ENCODE data around the gene ATP6V0A4. TPM values are rescaled to one million over a fixed set of nuclear protein-coding genes. Genes with fewer than 3 reads are reported as not detected.

ATP6V0A4 gene
- total RNA-seq, 1 donor from 2014 or later = not detected

DNA sequence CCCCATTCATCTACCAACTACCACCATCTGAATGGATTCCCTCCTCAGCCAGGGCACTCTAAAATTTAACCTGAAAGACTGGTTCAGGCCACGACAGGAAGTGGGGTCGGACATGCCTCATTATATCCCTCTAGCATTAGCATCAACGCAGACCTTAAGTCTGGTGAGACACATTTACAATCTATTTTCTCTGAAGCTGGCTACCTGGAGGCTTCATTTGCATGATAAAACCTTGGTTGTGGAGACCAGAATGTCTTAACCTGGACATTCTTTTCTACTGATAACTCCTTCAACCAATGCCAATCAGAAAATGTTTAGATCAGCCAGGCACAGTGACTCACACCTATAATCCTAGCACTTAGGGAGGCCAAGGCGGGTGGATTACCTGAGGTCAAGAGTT is 139.1 kb downstream of the ATP6V0A4 start:
- Histone ChIP-seq H3K4me3 (no peak overlapping the region), H3K27me3 (ENCODE audit: low read depth) (peaks cover 46% of the 10 kb centered on the region), H3K36me3 (no peaks in the 10 kb centered on the region), H3K9me3 (replicated peaks) (peaks cover 14% of the 10 kb centered on the region), H3K4me1 (no peaks in the 10 kb centered on the region), H3K27ac (replicated peaks) (no peak overlapping the region)
- intact Hi-C loops (cut with micrococcal nuclease) = no loop called here
- TF ChIP-seq, protein P1, sequence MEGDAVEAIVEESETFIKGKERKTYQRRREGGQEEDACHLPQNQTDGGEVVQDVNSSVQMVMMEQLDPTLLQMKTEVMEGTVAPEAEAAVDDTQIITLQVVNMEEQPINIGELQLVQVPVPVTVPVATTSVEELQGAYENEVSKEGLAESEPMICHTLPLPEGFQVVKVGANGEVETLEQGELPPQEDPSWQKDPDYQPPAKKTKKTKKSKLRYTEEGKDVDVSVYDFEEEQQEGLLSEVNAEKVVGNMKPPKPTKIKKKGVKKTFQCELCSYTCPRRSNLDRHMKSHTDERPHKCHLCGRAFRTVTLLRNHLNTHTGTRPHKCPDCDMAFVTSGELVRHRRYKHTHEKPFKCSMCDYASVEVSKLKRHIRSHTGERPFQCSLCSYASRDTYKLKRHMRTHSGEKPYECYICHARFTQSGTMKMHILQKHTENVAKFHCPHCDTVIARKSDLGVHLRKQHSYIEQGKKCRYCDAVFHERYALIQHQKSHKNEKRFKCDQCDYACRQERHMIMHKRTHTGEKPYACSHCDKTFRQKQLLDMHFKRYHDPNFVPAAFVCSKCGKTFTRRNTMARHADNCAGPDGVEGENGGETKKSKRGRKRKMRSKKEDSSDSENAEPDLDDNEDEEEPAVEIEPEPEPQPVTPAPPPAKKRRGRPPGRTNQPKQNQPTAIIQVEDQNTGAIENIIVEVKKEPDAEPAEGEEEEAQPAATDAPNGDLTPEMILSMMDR (IDR thresholded peaks at IDR 0.05; ENCODE audit: borderline replicate concordance) = no peak
- DNase-seq = no peak

DNA sequence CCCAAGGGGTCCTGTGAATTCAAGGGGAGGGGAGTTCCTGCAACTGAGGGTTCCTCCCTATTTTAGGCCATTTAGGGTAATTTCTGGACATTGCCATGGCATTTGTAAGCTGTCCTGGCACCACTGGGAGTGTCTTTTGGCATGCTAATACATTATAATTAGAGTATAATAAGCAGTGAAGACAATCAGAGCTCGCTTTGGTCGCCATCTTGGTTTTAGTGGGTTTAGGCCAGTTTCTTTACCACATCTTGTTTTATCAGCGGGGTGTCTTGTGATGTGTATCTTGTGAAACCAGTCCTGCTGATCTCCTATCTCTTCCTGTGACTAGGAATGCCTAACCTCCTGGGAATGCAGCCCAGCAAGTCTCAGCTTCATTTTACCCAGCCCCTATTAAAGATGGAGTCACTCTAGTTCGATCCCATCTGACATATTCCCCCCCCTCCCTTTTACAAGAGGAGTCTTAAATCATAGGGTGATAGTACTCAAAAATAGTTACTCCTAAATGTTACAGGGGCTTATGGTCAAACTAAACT is 140.1 kb downstream of the ATP6V0A4 start:
- Histone ChIP-seq H3K9me3 (replicated peaks) (peaks cover 22% of the 10 kb centered on the region), H3K27ac (replicated peaks) (no peak overlapping the region), H3K27me3 (ENCODE audit: low read depth) (peaks cover 37% of the 10 kb centered on the region), H3K36me3 (no peaks in the 10 kb centered on the region), H3K4me1 (no peaks in the 10 kb centered on the region), H3K4me3 (no peak overlapping the region)
- TF ChIP-seq, protein P1 (IDR thresholded peaks at IDR 0.05; ENCODE audit: borderline replicate concordance) = no peak
- intact Hi-C loops (cut with micrococcal nuclease) = no loop called here
- no peak for DNase-seq

DNA sequence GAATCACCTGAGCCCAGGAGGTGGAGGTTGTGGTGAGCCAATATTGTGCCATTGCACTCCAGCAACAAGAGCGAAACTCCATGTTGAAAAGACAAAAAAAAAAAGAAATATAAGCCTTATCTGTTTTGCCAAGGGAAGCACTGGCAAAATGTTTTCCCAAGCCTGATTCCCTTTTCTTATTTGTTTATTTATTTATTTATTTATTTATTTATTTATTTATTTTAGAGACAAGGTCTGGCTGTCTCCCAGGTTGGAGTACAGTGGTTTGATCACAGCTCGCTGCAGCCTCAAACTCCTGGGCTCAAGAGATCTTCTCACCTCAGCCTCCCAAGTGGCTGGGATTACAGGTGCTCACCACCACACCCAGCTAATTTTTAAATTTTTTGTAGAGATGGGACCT is 141.0 kb downstream of the ATP6V0A4 start:
- intact Hi-C loops (cut with micrococcal nuclease) = no loop called here
- DNase-seq = no peak
- Histone ChIP-seq H3K9me3 (replicated peaks) (peaks cover 22% of the 10 kb centered on the region), H3K4me1 (no peaks in the 10 kb centered on the region), H3K4me3 (no peak overlapping the region), H3K27ac (replicated peaks) (no peak overlapping the region), H3K36me3 (no peaks in the 10 kb centered on the region), H3K27me3 (ENCODE audit: low read depth) (peaks cover 27% of the 10 kb centered on the region)
- TF ChIP-seq, protein P1 (IDR thresholded peaks at IDR 0.05; ENCODE audit: borderline replicate concordance) = no peak

Other genes with a start within 250 kb of the ATP6V0A4 start
- gene SVOPL, start 96.8 kb downstream of the ATP6V0A4 start, total RNA-seq = not detected
- gene TMEM213, start 202 bp downstream of the ATP6V0A4 start, total RNA-seq = not detected
- gene KIAA1549, start 183.2 kb upstream of the ATP6V0A4 start, total RNA-seq = 2.1 TPM
- 3.4 TPM for gene ZC3HAV1L, start 237.8 kb upstream of the ATP6V0A4 start, total RNA-seq